Mammary epithelial cell (primary cell): ENCODE measurements around the gene OTOGL.

Source experiments
- EZH2 ChIP-seq: IDR thresholded peaks from 2 replicates; pipeline ENCODE4 v1.6.1; 2012; ENCODE audit warnings: low read length, inconsistent platforms, borderline replicate concordance
- TF ChIP-seq, protein P1 (sequence below), 2 donors: IDR thresholded peaks in 1 of 2; conservative IDR thresholded peaks in 1 of 2; 2 replicates each; pipeline ENCODE4 v1.5.1; 2011 to 2012; ENCODE audit warnings: inconsistent platforms in 2 of 2, low read length in 2 of 2, mild to moderate bottlenecking in 2 of 2, control low read depth in 1 of 2, low read depth in 1 of 2; ENCODE audit not compliant: insufficient read depth in 1 of 2; ENCODE audit errors: extremely low read depth in 1 of 2

DNA sequence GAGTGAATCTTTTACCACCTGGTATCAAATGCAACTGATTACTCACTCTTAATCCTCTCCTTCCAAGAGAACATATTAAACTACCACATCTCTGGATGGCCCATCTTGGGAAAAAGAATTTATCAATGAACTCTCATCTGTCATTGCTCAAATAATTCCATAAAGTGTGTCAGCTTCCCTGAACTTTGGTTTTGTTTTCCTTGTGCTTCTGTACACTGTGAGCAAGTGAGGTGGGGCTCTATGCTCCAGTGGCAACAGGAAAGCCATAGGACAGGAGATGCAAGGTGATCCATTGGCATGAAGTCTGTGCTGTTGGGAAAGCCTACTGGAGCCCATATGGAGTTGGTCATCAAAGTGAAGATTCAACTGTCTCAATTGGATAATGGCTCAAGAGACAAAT lies 17.4 kb downstream of the OTOGL start:
- TF ChIP-seq EZH2 = no peak
- TF ChIP-seq, protein P1, sequence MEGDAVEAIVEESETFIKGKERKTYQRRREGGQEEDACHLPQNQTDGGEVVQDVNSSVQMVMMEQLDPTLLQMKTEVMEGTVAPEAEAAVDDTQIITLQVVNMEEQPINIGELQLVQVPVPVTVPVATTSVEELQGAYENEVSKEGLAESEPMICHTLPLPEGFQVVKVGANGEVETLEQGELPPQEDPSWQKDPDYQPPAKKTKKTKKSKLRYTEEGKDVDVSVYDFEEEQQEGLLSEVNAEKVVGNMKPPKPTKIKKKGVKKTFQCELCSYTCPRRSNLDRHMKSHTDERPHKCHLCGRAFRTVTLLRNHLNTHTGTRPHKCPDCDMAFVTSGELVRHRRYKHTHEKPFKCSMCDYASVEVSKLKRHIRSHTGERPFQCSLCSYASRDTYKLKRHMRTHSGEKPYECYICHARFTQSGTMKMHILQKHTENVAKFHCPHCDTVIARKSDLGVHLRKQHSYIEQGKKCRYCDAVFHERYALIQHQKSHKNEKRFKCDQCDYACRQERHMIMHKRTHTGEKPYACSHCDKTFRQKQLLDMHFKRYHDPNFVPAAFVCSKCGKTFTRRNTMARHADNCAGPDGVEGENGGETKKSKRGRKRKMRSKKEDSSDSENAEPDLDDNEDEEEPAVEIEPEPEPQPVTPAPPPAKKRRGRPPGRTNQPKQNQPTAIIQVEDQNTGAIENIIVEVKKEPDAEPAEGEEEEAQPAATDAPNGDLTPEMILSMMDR (conservative IDR thresholded peaks at IDR 0.05 in 1 of 2, IDR thresholded peaks at IDR 0.05 in 1 of 2; ENCODE audit: extremely low read depth in 1 of 2, insufficient read depth in 1 of 2, low read depth in 1 of 2, low read length in 2 of 2) = no peak
